Hematopoietic multipotent progenitor cell treated with erythropoietin and hydrocortisone succinate and interleukin-3 and kit ligand, for 6 days (in vitro differentiated cells): Measurements from ENCODE around the gene RIPK4.
"Not testable (repeated sequence)": the region's sequence is repeated elsewhere in the genome, so short reads cannot be mapped to it uniquely, and the experiment has no call there.

Experiments
- DNase-seq: peaks from one replicate; pipeline ENCODE4 v3.0.0-alpha.2; 2015

RIPK4 gene

DNA sequence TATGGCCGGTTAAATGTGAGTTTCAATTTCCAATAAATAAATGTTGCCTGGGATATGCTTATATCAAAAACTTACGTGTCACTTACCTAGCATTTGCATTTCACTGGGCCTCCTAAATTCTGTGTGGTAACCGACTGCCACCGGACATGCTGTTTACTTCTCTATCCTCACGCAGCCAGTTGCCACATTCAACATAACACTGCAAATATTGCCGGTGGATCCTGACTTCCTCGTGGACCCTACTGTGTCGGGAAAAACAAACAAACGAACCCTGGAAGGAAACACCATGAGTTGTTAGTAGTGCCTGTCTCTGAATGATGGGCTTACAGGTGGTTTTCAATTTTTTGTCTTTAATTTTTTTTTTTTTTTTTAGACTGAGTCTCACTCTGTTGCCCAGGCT, 54.1 kb downstream of the RIPK4 start:
- DNase-seq: no peak

DNA sequence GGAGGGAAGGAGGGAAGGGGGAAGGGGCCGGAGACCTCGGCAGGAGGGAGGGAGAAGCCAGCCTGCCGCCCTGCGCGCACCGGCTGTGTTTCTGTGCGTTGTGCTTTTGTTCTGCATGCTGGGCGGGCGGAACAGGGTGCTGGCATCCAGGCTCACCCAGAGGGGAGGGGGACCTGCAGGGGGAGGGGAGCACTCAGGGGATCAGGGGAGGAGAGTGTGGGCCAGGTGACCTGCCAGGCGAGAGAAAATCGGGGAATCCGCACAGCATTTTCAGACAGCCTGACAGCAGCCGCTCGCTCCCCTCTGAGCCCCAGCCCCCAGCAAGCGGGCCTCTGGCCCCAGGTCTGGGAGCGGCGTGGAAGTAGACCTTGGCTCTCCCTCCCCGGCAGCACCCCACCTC, 54.7 kb downstream of the RIPK4 start:
- DNase-seq: no peak

DNA sequence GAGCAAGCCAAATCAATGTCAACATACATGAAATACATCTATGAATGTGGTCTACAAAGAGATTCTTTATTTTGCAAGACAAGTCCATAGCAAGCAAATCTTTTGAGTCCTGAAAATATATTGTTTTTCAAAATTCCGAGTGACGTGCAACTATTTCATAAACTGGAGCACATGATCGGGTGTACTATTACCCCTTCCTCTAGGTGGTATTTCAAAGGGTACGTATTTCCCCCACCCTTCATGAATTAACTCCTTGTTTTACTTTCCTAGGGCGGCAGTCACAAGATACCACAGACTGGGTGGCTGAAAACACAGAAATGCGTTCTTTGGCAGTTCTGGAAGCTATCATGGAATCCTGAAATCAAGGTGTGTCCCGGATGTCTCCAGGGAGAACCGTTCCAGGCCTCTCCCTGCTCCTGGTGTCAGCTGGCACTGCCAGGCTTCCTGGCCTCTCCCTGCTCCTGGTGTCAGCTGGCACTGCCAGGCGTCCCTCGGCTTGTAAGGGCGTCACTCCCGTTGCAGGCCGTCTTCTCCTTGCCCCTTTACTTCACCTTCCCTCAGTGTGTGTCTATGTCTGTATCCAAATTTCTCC, 55.3 kb downstream of the RIPK4 start:
- no peak for DNase-seq

DNA sequence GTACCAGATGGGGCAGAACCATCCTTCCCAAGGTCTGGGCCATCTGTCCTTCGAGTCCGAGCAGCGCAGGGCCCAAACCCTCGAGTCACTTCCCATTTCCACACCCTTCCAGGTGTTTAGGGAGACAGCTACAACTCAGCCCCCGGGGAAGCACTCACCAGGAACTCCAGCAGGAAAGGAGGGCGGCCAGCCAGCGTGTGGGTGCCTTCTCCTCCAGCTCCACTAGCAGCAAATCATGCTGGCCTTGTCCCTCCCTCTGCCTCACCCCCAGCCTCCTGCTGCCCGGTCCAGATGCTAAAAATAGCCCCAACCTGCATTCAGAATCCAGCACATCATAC, 56.1 kb downstream of the RIPK4 start:
- no peak for DNase-seq

DNA sequence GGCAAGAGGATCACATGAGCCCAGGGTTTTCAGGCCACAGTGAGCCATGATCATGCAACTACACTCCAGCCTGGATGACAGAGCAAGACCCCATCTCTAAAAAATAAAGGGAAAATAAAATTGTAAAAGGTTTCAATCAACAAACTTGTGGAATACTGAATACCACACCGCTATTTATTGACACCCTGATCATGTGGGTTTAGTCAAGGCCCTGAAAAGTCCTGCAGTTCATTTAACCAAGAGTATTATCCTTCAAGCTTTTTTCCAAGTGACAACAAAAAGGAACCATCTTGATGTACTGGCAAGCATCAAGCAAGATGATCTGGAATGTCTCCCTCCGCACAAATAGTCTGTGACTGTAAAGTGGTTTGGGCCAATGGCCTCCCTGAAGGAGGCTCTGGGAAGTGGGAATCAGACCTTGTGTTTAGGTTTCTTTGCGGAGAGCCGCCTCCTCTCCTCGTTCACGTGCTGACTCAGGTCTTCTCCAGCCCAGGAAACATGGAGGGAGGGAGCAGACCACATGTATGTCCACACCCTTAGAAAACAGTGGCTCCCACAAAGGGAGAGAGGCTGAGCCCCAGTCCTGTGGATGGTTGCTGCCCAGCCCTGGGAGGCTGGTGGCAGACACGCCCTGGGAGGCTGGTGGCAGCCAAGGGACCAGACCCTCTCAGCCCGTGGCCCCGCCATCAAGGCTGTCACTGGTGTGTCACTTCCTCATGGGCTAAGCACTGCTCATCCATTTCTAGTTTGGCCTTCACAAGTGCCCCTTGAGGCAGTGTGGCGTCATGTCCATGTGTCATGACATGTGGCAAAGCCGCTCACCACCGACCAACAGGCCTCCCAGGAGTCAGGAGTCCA, 56.7 kb downstream of the RIPK4 start:
- DNase-seq: no peak

DNA sequence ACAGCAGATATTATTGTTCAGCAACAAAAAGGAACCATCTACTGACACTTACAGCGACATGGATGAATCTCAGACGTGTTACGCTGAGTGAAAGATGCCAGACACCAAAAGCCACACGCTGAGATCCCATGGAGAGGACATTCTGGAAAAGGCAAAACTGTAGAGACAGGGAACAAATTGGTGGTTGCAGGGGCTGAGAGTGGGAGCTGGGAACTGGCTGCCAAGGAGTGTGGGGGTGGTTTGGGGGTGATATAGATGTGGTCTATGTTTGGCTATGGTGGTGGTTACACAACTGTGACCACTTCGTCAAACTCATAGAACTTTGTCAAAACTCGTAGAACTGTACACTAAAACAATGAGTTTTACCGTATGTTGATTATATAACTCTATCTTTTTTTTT, 57.7 kb downstream of the RIPK4 start:
- no peak for DNase-seq

DNA sequence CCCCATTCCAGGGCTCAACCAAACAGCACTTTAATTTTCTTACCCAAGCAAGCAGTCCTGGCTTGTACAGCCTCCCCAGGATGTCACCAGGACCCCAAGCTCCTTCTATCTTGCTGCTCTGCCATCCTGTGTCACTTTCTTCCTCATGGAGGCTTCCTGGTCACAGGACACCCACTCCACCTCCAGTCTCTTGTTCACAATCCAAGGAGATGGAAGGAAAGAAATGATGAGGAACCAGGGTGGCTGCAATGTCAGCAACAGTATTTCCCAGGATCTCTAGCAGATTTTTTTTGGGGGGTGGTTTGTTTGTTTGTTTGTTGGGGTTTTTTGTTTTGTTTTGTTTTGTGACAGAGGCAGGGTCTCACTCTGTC, 58.9 kb downstream of the RIPK4 start:
- DNase-seq: no peak

DNA sequence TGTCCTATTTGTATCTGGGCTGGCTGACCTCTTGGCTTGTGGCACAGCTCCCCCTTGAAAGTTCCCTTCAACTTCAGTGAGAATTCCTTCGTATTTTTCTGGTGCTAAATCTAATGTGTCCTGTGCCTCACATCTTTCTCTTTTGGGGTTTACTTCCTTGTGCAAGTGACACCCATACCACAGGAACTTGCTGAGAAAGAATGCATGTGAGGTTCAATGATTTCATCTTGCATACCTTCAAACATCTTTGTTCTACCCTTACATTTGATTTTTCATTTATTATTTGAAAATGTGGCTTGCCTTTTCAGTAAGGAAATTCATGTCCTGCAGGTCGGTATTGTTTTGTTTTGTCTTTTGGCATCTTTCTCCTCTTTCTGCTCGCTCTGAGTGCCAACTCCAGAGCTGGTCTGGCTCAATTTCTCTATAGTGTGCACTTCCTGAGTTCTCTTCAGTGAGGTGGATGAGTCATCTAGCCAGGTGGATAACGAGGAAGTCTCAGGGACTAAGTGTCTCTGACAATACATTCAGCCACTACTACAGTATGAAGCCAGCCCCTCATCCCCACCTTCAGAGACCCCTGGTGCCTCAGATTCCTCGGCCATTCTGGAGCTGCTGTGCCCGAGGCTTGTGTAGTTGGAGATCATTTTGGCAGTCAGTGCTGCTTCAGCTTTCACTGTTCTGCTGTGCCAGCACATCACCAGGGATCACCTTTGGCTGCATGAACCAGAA, 59.5 kb downstream of the RIPK4 start:
- DNase-seq: no peak

DNA sequence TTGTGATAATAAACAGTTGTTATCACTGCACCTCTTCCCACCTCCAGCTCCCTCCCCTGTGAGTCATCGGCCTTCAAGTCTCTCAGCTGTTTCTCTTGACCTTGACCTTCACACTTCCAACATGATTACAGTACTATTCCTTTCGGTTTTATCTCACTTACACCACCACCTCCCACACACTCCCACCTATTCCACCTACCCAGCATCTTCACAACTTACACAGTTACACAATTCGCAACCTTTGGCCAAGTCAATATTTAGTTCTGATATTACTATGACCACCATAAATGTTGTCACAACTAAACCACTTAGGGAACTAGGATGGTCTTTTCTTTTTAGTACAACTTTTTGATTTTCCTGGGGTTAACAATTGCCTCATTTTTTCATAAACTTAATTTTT, 60.2 kb downstream of the RIPK4 start:
- no peak for DNase-seq

DNA sequence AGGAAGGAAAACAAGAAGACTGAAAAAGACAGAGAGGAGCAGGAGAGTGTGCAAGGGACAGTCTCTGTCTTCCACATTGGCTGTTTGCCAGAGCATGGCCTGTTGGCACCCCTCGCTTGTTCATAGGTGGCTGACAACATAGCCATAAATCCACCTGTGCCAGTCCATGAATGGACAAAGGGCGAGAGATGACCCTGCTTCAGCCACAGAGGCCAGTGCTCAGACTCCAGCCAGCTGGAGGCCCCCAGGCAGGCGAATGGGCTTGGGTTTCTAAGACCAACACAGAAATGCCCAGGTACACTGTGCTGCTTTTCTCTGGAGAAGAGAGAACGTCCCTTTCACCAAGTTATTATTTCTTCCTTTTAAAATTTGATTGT, 60.6 kb downstream of the RIPK4 start:
- DNase-seq: no peak

DNA sequence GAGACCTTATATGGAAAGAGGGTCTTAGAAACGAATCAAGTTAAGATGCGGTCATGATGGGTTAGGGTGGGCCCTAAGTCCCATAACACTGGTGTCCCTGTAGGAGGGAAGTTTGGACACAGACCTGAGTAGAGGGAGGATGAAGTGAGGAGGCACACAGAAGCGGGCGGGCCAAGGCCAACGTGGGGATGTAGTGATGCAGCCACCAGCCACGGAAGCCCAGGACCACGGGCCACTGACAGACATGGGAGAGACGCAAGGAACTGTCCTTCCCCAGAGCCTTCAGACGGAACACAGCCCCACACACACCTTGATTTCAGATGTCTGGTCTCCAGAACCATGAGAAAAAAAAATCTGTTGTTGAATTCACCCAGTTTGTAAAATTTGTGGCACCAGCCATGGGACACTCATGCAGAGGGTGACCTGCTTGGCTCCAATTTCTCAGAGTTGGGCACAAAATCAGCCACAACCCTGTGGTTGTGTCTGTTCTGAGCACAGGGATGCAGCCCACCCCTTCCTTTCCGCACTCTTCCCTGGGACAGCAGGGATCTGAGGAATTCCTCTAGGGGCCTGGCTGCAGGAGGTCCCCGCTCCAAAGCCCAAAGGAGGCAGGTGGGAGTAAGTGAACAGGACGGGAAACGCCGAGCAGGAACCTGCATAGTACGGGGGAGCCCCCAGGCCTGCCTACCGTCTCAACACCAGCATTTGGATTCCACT, 61.1 kb downstream of the RIPK4 start:
- no peak for DNase-seq

DNA sequence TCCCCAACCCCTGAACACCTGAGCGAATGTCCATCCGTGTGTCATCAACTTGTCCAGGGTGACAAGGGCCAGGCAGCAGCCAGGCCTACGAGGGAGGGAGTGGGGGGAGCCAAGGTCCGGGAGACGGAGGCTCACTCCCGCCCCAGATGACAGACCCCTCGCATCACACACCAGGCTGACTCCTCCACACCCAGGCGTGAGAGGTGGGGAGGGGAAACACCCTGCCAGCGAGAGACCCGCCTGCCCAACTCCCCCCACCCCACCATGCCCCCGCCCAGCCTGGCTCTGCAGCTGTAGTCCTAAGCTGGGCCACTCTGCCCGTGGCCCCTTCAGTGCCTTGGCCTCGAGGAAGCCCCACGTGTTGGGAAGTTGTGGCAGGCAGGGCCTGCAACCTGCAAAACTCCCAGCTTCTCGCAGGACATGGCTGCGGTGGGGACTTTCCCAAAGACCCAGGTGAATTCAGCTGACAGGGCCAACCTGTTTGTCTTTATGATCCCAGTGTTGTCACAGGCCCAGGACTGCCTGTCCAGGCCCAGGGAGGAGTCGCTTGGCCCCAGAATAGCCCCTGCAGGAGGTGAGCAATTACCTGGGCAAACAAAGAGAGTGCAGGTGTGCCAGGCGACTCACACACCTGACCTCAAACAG, 62.9 kb downstream of the RIPK4 start:
- no peak for DNase-seq

DNA sequence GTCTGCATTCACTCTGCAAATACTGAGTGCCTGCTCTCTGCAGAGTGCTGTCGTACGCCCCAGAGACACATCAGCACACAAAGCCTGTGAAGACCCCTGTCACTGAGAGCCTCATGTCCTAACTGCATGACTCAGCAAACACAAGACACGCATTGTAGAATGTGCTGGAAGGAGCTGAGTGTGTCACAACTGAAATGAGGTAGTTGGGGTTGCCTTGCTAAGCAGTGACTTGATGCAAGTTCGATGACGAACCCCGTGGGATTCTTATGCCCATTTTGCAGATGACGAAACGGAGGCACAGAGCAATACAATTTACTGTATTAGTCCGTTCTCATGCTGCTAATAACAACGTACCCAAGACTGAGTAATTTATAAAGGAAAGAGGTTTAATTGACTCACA, 65.1 kb downstream of the RIPK4 start:
- DNase-seq: no peak

DNA sequence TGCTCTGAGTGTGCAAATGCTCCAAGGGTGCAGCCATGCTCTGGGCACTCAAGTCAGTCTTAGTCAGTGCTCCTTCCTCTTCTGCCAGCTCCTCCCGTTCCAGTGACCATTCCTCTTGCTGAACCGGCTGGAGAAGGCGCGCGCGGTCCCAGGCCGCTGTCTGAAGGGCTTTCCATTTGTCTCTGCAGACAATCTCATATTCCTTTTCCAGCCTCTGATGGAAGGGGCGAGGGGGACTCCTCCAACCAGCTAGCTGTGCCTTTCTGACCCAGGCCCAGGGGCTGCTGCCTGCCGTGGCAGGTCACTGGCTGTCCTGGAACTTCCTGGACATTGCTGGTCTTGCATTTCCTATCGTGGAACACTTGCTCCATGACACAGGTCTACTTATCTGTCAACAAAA, 67.5 kb downstream of the RIPK4 start:
- DNase-seq: no peak

DNA sequence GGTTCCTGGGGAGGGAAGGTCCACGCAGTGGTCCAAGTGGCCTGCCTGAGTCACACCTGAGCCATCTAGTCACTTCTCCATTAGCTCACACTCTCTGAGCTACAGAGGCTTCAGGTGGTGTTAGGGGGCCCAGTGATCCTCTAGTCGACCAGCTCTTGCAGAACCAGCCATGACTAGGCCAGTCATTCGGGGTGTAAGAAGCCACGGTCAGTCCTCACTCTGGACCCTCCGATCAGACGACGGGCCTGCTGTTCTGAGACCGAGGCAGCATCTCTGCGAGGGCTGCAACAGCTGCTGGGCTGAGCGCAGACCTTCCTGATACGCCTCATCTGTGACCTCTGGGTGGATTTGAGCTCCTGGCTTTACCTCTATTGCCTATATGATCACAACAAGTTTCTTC, 68.8 kb downstream of the RIPK4 start:
- DNase-seq: no peak

DNA sequence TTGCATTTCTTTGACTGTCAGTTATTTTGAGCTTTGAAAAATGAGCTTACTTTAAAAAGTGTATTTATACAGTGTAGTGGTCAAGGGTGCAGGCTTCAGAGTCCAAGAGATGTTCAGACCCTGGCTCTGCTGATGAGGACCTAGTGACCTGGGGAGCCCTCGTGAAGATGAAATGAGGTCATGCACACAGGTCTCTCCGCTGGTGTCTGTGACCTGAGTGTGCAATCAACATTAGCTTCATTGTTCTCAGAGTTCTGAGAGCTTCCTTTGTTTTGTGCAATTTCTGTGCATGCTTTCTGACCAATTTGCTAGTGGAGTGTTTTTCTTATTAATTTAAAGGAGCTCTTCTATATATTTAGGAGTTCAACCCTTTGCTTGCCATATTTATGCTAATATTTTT, 71.3 kb downstream of the RIPK4 start:
- DNase-seq: no peak

DNA sequence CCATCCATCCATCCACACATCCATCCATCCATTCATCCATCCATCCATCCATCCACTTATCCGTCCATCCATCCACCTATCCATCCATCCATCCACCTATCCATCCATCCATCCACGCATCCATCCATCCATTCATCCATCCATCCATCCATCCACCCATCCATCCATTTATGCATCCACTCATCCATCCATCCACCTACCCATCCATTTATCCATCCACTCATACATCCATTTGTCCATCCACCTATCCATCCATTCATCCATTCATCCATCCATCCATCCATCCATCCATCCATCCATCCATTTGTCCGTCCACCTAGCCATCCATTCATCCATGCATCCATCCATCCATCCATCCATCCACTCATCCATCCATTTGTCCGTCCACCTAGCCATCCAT, 72.8 kb downstream of the RIPK4 start:
- DNase-seq: not testable (repeated sequence)

DNA sequence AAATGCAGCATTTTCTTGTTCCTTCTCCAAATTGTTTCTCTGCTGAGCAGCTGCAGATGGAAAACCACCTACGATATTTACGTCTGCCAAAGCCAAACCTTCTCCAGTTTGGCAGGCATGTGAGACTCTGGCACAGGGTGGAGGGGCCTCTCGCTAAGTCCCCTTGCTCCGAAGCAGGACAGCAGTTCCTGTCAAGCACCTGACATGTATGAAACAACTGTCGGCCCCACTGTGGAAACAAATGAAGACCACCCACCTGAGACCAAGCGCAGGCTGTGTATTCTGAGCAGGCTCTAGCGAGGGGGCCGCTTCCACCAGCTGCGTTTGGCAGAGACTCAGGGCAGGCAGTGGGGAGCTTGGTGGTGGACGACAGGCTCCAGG, 74.7 kb downstream of the RIPK4 start:
- no peak for DNase-seq

DNA sequence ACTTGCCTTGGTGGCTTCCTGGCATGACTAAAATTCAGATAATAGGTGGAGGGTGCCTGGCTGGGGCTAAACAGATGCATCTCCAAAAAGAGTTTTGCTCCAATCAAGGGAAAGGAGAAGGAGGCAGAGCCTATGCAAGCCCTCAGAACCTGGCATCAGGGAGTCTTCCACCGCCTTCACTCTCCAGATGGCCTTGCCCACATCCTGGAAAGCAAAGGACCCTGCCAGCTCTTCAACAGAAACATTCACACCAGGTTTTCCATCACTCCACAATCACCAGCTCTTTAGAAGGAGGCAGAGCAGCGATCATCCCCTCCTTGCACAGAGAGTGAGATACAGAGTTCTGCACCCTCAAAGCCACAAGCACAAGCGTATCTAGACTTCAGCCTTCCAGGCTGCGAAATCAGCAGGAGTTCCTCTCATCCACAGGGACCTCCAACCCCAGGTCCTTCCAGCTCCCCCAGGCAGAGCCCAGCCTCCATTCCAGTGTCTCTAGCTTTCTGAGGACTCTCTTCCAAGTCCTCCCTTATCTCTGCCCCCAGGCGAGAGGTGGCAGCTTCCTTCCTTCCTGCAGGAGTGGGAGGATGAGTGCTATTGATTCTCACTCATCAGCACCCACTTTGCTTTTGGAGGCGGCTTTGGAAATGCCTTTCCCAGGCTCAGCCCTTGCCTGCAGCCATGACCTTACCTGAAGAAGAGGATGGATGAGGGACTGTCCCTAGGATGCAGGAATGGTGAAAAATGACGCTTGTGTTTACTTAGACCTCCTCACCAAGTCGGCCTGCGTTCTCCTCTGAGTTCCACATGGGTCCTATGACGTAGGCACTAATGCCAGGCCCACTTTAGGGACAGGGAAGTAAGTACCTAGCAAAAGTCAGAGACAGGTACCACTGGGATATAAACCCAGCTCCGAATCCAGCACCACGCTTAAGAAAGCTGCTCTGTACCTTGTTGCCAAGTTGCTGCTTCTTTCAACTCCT, 75.4 kb downstream of the RIPK4 start:
- no peak for DNase-seq
